AG09309 (cell line): ENCODE results near the gene B3GALNT2.

ENCODE experiments used
- DNase-seq: peaks from one replicate; pipeline ENCODE4 v3.0.0-alpha.2; 2010; ENCODE audit warnings: low read depth
- H3K4me3 ChIP-seq: 2 replicates; pipeline ENCODE4 v1.5.1; 2011; ENCODE audit warnings: mild to moderate bottlenecking, low read depth, low read length, moderate library complexity; ENCODE audit not compliant: control insufficient read depth
- CTCF ChIP-seq: IDR thresholded peaks from 2 replicates; pipeline ENCODE4 v1.5.1; 2011; ENCODE audit warnings: mild to moderate bottlenecking, low read depth, low read length, inconsistent platforms; ENCODE audit not compliant: insufficient read depth, control insufficient read depth; ENCODE audit errors: missing control alignments

B3GALNT2 gene

GRCh38 chr1:235434001-235434400 is 70.3 kb downstream of the B3GALNT2 start:
- no peak for TF ChIP-seq CTCF
- DNase-seq, result no peak
- no peak overlapping the region for H3K4me3 ChIP-seq

- peak; percentile 18 for DNase-seq
- TF ChIP-seq CTCF, result no peak
- no peak overlapping the region for H3K4me3 ChIP-seq
Observed at GRCh38 chr1:235430991-235431390, 73.3 kb downstream of the B3GALNT2 start.

- no peak for DNase-seq
- TF ChIP-seq CTCF, result no peak
- no peak overlapping the region for H3K4me3 ChIP-seq
Observed at GRCh38 chr1:235429143-235429542, 75.1 kb downstream of the B3GALNT2 start.

GRCh38 chr1:235427447-235427846 is 76.8 kb downstream of the B3GALNT2 start:
- no peak for DNase-seq
- no peak for TF ChIP-seq CTCF
- H3K4me3 ChIP-seq, result no peak overlapping the region

GRCh38 chr1:235426680-235427079 is 77.6 kb downstream of the B3GALNT2 start:
- no peak for DNase-seq
- no peak overlapping the region for H3K4me3 ChIP-seq
- no peak for TF ChIP-seq CTCF

- H3K4me3 ChIP-seq, result no peak overlapping the region
- no peak for DNase-seq
Observed at GRCh38 chr1:235426143-235426542, 78.1 kb downstream of the B3GALNT2 start.

More at GRCh38 chr1:235426143-235426542, 78.1 kb downstream of the B3GALNT2 start:
- TF ChIP-seq CTCF, result no peak
